HEK293 (cell line): ENCODE data around the gene THAP3.

Experiments used
- CTCF ChIA-PET: fragments of 350-600 bp; formaldehyde crosslinking; extraction: SDS; loops from one replicate; lab custom pipeline; 2021; ENCODE audit warnings: antibody characterized with exemption; lab: Yijun Ruan, JAX
- POLR2A ChIA-PET: fragments of 300-600 bp; formaldehyde crosslinking; extraction: SDS; loops from one replicate; lab custom pipeline; 2020; ENCODE audit warnings: antibody characterized with exemption, inconsistent platforms; lab: Yijun Ruan, JAX
- H3K27ac ChIP-seq: fragments of 200-500 bp; sonication (Bioruptor generic); 2 replicates; pipeline ENCODE4 v1.5.1; 2014; ENCODE audit warnings: low read depth, low read length, control low read depth, inconsistent platforms; ENCODE audit errors: extremely low read depth
- H3K36me3 ChIP-seq, 2 experiments: fragments of 200-500 bp in 1 of 2; sonication (Bioruptor generic) in 1 of 2; 1 replicate in 1 of 2; 2 replicates in 1 of 2; pipeline ENCODE4 v1.5.1; 2014 to 2017; ENCODE audit warnings: inconsistent platforms in 2 of 2, low read length in 2 of 2; ENCODE audit not compliant: control insufficient read depth in 2 of 2, insufficient read depth in 1 of 2
- H3K4me1 ChIP-seq: fragments of 200-500 bp; sonication (Bioruptor generic); 2 replicates; pipeline ENCODE4 v1.5.1; 2014; ENCODE audit warnings: mild to moderate bottlenecking, low read length, inconsistent platforms; ENCODE audit not compliant: control insufficient read depth, insufficient read depth
- H3K4me3 ChIP-seq: 2 replicates; pipeline ENCODE4 v1.5.1; 2011; ENCODE audit warnings: low read depth, mild to moderate bottlenecking, control low read depth, low read length, moderate library complexity
- H3K9me3 ChIP-seq: fragments of 200-500 bp; sonication (Bioruptor generic); 2 replicates; pipeline ENCODE4 v1.5.1; 2014; ENCODE audit warnings: low read depth, low read length, inconsistent platforms; ENCODE audit not compliant: control insufficient read depth, insufficient read depth
- FEZF1 ChIP-seq: fragments of 450-650 bp; formaldehyde crosslinking; IDR thresholded peaks from 2 replicates; pipeline ENCODE4 v1.5.1; 2016; ENCODE audit warnings: missing biosample characterization, missing genetic modification characterization
- KLF8 ChIP-seq: fragments of 450-650 bp; formaldehyde crosslinking; IDR thresholded peaks from 2 replicates; pipeline ENCODE4 v1.5.1; 2016; ENCODE audit warnings: missing biosample characterization, missing genetic modification characterization
- KLF9 ChIP-seq: fragments of 450-650 bp; formaldehyde crosslinking; IDR thresholded peaks from 2 replicates; pipeline ENCODE4 v1.5.1; 2016; ENCODE audit warnings: missing biosample characterization, missing genetic modification characterization, low read depth
- MZF1 ChIP-seq: fragments of 450-650 bp; formaldehyde crosslinking; IDR thresholded peaks from 2 replicates; pipeline ENCODE4 v1.5.1; 2017; ENCODE audit warnings: missing biosample characterization, missing genetic modification characterization, borderline replicate concordance
- REPIN1 ChIP-seq: fragments of 450-650 bp; formaldehyde crosslinking; IDR thresholded peaks from 2 replicates; pipeline ENCODE4 v1.5.1; 2017; ENCODE audit warnings: missing biosample characterization, missing genetic modification characterization, low read depth
- SCRT2 ChIP-seq: fragments of 450-650 bp; formaldehyde crosslinking; IDR thresholded peaks from 2 replicates; pipeline ENCODE4 v1.5.1; 2016; ENCODE audit warnings: missing biosample characterization, missing genetic modification characterization
- SP2 ChIP-seq: fragments of 450-650 bp; formaldehyde crosslinking; IDR thresholded peaks from 2 replicates; pipeline ENCODE4 v1.5.1; 2016; ENCODE audit warnings: missing biosample characterization, missing genetic modification characterization
- SP7 ChIP-seq: fragments of 450-650 bp; formaldehyde crosslinking; IDR thresholded peaks from 2 replicates; pipeline ENCODE4 v1.5.1; 2016; ENCODE audit warnings: missing biosample characterization, missing genetic modification characterization
- ZBTB1 ChIP-seq: fragments of 450-650 bp; formaldehyde crosslinking; IDR thresholded peaks from 2 replicates; pipeline ENCODE4 v1.5.1; 2016; ENCODE audit warnings: missing biosample characterization, missing genetic modification characterization
- ZBTB7A ChIP-seq: fragments of 450-650 bp; formaldehyde crosslinking; IDR thresholded peaks from 2 replicates; pipeline ENCODE4 v1.5.1; 2016; ENCODE audit warnings: low read depth, missing biosample characterization, missing genetic modification characterization
- ZEB2 ChIP-seq: fragments of 450-650 bp; formaldehyde crosslinking; IDR thresholded peaks from 2 replicates; pipeline ENCODE4 v1.5.1; 2016; ENCODE audit warnings: missing biosample characterization, missing genetic modification characterization
- ZFP69B ChIP-seq: fragments of 450-650 bp; formaldehyde crosslinking; IDR thresholded peaks from 2 replicates; pipeline ENCODE4 v1.5.1; 2016; ENCODE audit warnings: missing biosample characterization, missing genetic modification characterization
- ZNF132 ChIP-seq: fragments of 450-650 bp; formaldehyde crosslinking; IDR thresholded peaks from 2 replicates; pipeline ENCODE4 v1.5.1; 2017; ENCODE audit warnings: missing biosample characterization, missing genetic modification characterization, borderline replicate concordance
- ZNF138 ChIP-seq: fragments of 450-650 bp; formaldehyde crosslinking; IDR thresholded peaks from 2 replicates; pipeline ENCODE4 v1.5.1; 2016; ENCODE audit warnings: missing biosample characterization, missing genetic modification characterization, borderline replicate concordance
- ZNF140 ChIP-seq: fragments of 450-650 bp; formaldehyde crosslinking; IDR thresholded peaks from 2 replicates; pipeline ENCODE4 v1.5.1; 2016; ENCODE audit warnings: missing biosample characterization, missing genetic modification characterization
- ZNF174 ChIP-seq: fragments of 450-650 bp; formaldehyde crosslinking; IDR thresholded peaks from 2 replicates; pipeline ENCODE4 v1.5.0; 2017; ENCODE audit warnings: missing biosample characterization, mild to moderate bottlenecking, missing genetic modification characterization
- ZNF248 ChIP-seq: fragments of 450-650 bp; formaldehyde crosslinking; IDR thresholded peaks from 2 replicates; pipeline ENCODE4 v1.5.1; 2017; ENCODE audit warnings: missing biosample characterization, missing genetic modification characterization
- ZNF292 ChIP-seq: fragments of 450-650 bp; formaldehyde crosslinking; IDR thresholded peaks from 2 replicates; pipeline ENCODE4 v1.5.1; 2016; ENCODE audit warnings: low read depth, missing biosample characterization, missing genetic modification characterization, borderline replicate concordance
- ZNF324 ChIP-seq: fragments of 450-650 bp; formaldehyde crosslinking; IDR thresholded peaks from 2 replicates; pipeline ENCODE4 v1.5.1; 2016; ENCODE audit warnings: missing biosample characterization, missing genetic modification characterization
- ZNF335 ChIP-seq: fragments of 450-650 bp; formaldehyde crosslinking; conservative IDR thresholded peaks from 2 replicates; pipeline ENCODE4 v1.5.1; 2016; ENCODE audit warnings: missing biosample characterization, missing genetic modification characterization
- ZNF350 ChIP-seq: fragments of 450-650 bp; formaldehyde crosslinking; IDR thresholded peaks from 2 replicates; pipeline ENCODE4 v1.5.0; 2017; ENCODE audit warnings: missing biosample characterization, mild to moderate bottlenecking, missing genetic modification characterization
- ZNF37A ChIP-seq: fragments of 450-650 bp; IDR thresholded peaks from 2 replicates; pipeline ENCODE4 v1.5.1; 2018; ENCODE audit warnings: missing biosample characterization, missing genetic modification characterization
- ZNF433 ChIP-seq: fragments of 450-650 bp; formaldehyde crosslinking; IDR thresholded peaks from 2 replicates; pipeline ENCODE4 v1.5.1; 2016; ENCODE audit warnings: missing biosample characterization, missing genetic modification characterization, low read depth
- ZNF530 ChIP-seq: fragments of 450-650 bp; formaldehyde crosslinking; IDR thresholded peaks from 2 replicates; pipeline ENCODE4 v1.5.1; 2016; ENCODE audit warnings: low read depth, missing biosample characterization, missing genetic modification characterization
- ZNF549 ChIP-seq: fragments of 450-650 bp; IDR thresholded peaks from 2 replicates; pipeline ENCODE4 v1.5.1; 2018; ENCODE audit warnings: missing biosample characterization, missing genetic modification characterization, mild to moderate bottlenecking, inconsistent platforms, moderate library complexity
- ZNF555 ChIP-seq: fragments of 450-650 bp; formaldehyde crosslinking; conservative IDR thresholded peaks from 2 replicates; pipeline ENCODE4 v1.5.1; 2017; ENCODE audit warnings: missing biosample characterization, mild to moderate bottlenecking, missing genetic modification characterization, inconsistent platforms
- ZNF791 ChIP-seq: fragments of 450-650 bp; formaldehyde crosslinking; IDR thresholded peaks from 2 replicates; pipeline ENCODE4 v1.5.1; 2016; ENCODE audit warnings: missing biosample characterization, missing genetic modification characterization
- ZSCAN30 ChIP-seq: fragments of 450-650 bp; IDR thresholded peaks from 2 replicates; pipeline ENCODE4 v1.5.1; 2018; ENCODE audit warnings: missing biosample characterization, mild to moderate bottlenecking, missing genetic modification characterization, moderate library complexity
- TF ChIP-seq, protein P1 (sequence below): fragments of 450-650 bp; formaldehyde crosslinking; IDR thresholded peaks from 2 replicates; pipeline ENCODE4 v1.5.1; 2016; ENCODE audit warnings: missing biosample characterization, missing genetic modification characterization
- TF ChIP-seq, protein P2 (sequence below): fragments of 450-650 bp; formaldehyde crosslinking; IDR thresholded peaks from 2 replicates; pipeline ENCODE4 v1.5.1; 2017; ENCODE audit warnings: missing biosample characterization, missing genetic modification characterization
- TF ChIP-seq, protein P3 (sequence below): fragments of 450-650 bp; formaldehyde crosslinking; IDR thresholded peaks from 2 replicates; pipeline ENCODE4 v1.5.1; 2017; ENCODE audit warnings: missing biosample characterization, missing genetic modification characterization
- TF ChIP-seq, protein P4 (sequence below): fragments of 450-650 bp; formaldehyde crosslinking; IDR thresholded peaks from 2 replicates; pipeline ENCODE4 v1.5.1; 2016; ENCODE audit warnings: missing biosample characterization, missing genetic modification characterization

The THAP3 gene

DNA sequence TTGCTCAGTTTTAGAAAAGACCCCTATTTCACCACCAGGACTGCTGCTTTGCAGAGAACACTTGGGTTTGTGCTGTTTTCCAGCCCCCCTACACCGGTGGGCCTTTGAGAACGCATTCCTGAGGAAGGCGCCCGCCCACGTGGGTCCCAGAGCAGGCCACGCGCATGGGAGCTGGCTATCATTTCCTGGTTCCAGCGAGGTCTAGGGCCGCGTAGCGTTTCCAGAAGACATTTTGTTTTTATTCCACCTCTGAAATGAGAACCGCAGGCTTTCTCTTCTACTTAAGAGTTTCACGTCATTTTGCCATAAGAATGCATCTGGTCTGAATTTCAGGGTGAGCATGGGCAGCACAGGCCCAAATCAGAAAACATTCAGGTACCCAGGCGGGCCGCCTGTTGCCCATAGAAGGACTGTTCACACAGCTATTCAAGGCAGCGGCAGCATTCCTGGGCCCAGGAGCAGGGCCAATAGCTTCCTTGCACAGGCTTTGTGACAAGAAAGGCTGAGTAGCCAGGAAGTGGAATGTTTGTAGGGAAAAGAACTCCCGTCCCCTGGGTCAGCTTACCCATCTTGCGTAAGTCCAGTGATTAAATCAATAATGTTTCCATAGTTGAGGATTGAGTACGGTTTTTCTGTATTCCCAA lies 20.6 kb upstream of the THAP3 start (continued):
- no peak for TF ChIP-seq ZNF549 (tag by site-specific recombination)
- no peak for TF ChIP-seq ZEB2 (tag by site-specific recombination)
- no peak for TF ChIP-seq ZNF138 (tag by site-specific recombination)
- no peak for TF ChIP-seq FEZF1
- TF ChIP-seq MZF1 = no peak
- peak; percentile 64 for TF ChIP-seq ZFP69B (tag by site-specific recombination)
- no peak for TF ChIP-seq ZNF292 (tag by site-specific recombination)
- no peak for TF ChIP-seq ZNF324
- TF ChIP-seq ZNF530 (tag by site-specific recombination) = no peak
- TF ChIP-seq, protein P1, sequence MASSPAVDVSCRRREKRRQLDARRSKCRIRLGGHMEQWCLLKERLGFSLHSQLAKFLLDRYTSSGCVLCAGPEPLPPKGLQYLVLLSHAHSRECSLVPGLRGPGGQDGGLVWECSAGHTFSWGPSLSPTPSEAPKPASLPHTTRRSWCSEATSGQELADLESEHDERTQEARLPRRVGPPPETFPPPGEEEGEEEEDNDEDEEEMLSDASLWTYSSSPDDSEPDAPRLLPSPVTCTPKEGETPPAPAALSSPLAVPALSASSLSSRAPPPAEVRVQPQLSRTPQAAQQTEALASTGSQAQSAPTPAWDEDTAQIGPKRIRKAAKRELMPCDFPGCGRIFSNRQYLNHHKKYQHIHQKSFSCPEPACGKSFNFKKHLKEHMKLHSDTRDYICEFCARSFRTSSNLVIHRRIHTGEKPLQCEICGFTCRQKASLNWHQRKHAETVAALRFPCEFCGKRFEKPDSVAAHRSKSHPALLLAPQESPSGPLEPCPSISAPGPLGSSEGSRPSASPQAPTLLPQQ (tag by site-specific recombination) = no peak
- no peak for TF ChIP-seq ZNF174
- peak; percentile 89 for TF ChIP-seq SCRT2
- TF ChIP-seq ZNF791 (tag by site-specific recombination) = no peak
- TF ChIP-seq REPIN1 (tag by site-specific recombination) = no peak
- TF ChIP-seq, protein P2, sequence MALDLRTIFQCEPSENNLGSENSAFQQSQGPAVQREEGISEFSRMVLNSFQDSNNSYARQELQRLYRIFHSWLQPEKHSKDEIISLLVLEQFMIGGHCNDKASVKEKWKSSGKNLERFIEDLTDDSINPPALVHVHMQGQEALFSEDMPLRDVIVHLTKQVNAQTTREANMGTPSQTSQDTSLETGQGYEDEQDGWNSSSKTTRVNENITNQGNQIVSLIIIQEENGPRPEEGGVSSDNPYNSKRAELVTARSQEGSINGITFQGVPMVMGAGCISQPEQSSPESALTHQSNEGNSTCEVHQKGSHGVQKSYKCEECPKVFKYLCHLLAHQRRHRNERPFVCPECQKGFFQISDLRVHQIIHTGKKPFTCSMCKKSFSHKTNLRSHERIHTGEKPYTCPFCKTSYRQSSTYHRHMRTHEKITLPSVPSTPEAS = no peak
- TF ChIP-seq ZNF140 (tag by site-specific recombination) = no peak
- no peak for TF ChIP-seq SP2 (tag by site-specific recombination)
- no peak for TF ChIP-seq ZNF37A (tag by site-specific recombination)
- TF ChIP-seq ZBTB7A (tag by site-specific recombination) = no peak
- TF ChIP-seq ZBTB1 = no peak
- TF ChIP-seq KLF9 (tag by site-specific recombination) = no peak
- TF ChIP-seq ZNF350 (tag by site-specific recombination) = no peak

DNA sequence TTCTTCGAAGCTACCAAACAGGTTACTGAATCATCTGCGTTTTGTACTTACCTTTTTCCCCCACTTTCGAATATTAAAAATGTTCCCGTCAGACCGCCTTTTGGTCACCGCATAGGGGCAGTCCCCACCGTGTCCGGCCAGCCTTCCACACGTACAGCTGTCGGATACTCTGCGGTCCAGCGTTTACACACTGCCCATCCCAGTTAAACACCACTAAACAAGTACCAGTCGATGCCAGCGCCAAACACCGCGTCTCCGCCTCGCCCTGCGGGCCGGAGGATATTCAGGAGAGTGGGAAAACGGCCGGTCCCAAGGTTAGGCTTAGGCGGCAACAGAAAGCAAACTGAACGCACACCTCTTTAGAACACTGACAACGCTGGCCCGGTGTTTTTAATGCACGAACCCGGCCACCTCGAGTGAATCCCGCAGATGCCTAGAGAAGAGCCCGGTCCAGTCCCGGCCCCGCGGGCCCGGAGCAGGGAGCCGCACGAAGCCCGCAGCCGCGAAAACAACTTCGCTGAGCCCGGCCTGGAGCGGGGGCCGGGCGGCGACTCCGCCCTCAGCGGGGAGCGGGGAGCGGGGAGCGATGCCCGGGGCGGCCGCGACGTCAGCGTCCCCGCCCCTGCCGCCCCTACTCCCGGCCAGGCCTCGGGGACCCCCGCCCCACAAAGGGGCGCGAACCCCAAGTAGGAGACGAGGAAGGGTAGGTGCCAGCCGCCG lies 11.9 kb upstream of the THAP3 start:
- H3K27ac ChIP-seq = peak overlapping the region; percentile 70
- peaks cover 6 to 15% of the 10 kb centered on the region in 2 experiments; a peak in 2 of 3 replicates for H3K36me3 ChIP-seq
- CTCF ChIA-PET = interaction anchor here (0.6 to 0.7 kb wide), 2 partner anchors 33 to 60 kb away, joined by 3 to 5 read pairs; no protein-coding TSS in a partner anchor
- peaks cover 3% of the 10 kb centered on the region; the same call in 1 of the 2 replicates for H3K4me1 ChIP-seq
- H3K9me3 ChIP-seq = no peaks in the 10 kb centered on the region
- peak overlapping the region; percentile 67 for H3K4me3 ChIP-seq
- POLR2A ChIA-PET = interaction anchor here (0.7 to 1.4 kb wide), 6 partner anchors 9 to 33 kb away, joined by 3 to 10 read pairs (median 6); partner anchors contain the start of gene ZBTB48
- peak; percentile 21; the same call in 1 of the 2 replicates for TF ChIP-seq ZSCAN30 (tag by site-specific recombination)
- no peak for TF ChIP-seq ZNF132 (tag by site-specific recombination)
- TF ChIP-seq, protein P3, sequence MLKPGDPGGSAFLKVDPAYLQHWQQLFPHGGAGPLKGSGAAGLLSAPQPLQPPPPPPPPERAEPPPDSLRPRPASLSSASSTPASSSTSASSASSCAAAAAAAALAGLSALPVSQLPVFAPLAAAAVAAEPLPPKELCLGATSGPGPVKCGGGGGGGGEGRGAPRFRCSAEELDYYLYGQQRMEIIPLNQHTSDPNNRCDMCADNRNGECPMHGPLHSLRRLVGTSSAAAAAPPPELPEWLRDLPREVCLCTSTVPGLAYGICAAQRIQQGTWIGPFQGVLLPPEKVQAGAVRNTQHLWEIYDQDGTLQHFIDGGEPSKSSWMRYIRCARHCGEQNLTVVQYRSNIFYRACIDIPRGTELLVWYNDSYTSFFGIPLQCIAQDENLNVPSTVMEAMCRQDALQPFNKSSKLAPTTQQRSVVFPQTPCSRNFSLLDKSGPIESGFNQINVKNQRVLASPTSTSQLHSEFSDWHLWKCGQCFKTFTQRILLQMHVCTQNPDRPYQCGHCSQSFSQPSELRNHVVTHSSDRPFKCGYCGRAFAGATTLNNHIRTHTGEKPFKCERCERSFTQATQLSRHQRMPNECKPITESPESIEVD (tag by site-specific recombination) = no peak
- TF ChIP-seq, protein P4, sequence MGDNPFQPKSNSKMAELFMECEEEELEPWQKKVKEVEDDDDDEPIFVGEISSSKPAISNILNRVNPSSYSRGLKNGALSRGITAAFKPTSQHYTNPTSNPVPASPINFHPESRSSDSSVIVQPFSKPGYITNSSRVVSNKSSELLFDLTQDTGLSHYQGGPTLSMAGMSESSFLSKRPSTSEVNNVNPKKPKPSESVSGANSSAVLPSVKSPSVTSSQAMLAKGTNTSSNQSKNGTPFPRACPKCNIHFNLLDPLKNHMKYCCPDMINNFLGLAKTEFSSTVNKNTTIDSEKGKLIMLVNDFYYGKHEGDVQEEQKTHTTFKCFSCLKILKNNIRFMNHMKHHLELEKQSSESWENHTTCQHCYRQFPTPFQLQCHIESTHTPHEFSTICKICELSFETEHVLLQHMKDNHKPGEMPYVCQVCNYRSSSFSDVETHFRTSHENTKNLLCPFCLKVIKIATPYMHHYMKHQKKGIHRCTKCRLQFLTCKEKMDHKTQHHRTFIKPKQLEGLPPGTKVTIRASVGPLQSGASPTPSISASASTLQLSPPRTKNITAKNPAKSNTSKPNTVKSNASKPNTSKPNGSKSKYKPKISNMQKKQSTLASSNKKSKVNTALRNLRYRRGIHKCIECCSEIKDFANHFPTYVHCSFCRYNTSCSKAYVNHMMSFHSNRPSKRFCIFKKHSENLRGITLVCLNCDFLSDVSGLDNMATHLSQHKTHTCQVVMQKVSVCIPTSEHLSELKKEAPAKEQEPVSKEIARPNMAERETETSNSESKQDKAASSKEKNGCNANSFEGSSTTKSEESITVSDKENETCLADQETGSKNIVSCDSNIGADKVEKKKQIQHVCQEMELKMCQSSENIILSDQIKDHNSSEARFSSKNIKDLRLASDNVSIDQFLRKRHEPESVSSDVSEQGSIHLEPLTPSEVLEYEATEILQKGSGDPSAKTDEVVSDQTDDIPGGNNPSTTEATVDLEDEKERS (tag by site-specific recombination) = no peak
- TF ChIP-seq ZNF248 (tag by site-specific recombination) = no peak
- peak; percentile 46 for TF ChIP-seq ZNF335 (tag by site-specific recombination)
- TF ChIP-seq ZNF555 (tag by site-specific recombination) = no peak
- peak; percentile 10; the same call in 1 of the 2 replicates for TF ChIP-seq KLF8 (tag by site-specific recombination)
- TF ChIP-seq SP7 (tag by site-specific recombination) = peak; percentile 28; the same call in 1 of the 2 replicates
- no peak for TF ChIP-seq ZNF433 (tag by site-specific recombination)
